WERI-Rb-1 (cell line): ENCODE results near the gene OAF.

ENCODE experiments used
- DNase-seq: peaks from one replicate; pipeline ENCODE4 v3.0.0-alpha.2; 2020
- H3K27ac ChIP-seq: fragments of 250-450 bp; sonication (Bioruptor Pico); 2 replicates; pipeline ENCODE4 v1.5.1; 2020; ENCODE audit warnings: mild to moderate bottlenecking, moderate library complexity
- H3K27me3 ChIP-seq: fragments of 250-450 bp; sonication (Bioruptor Pico); 2 replicates; pipeline ENCODE4 v1.5.1; 2021; ENCODE audit warnings: mild to moderate bottlenecking, low read depth, moderate library complexity; ENCODE audit not compliant: insufficient read depth, severe bottlenecking
- H3K36me3 ChIP-seq: fragments of 250-450 bp; sonication (Bioruptor Pico); 2 replicates; pipeline ENCODE4 v1.5.1; 2020; ENCODE audit warnings: mild to moderate bottlenecking, moderate library complexity
- H3K4me3 ChIP-seq: 2 replicates; pipeline ENCODE4 v1.5.1; 2011; ENCODE audit warnings: low read depth, mild to moderate bottlenecking, control low read depth, low read length
- H3K9me3 ChIP-seq: fragments of 250-450 bp; sonication (Bioruptor Pico); 2 replicates; pipeline ENCODE4 v1.5.1; 2021; ENCODE audit warnings: mild to moderate bottlenecking, moderate library complexity; ENCODE audit not compliant: severe bottlenecking
- CTCF ChIP-seq: IDR thresholded peaks from 2 replicates; pipeline ENCODE4 v1.5.1; 2011; ENCODE audit warnings: low read depth, mild to moderate bottlenecking, control low read depth, inconsistent platforms, low read length

The OAF gene

GRCh38 chr11:120186456-120186773 lies 24.4 kb upstream of the OAF start:
- Histone ChIP-seq H3K36me3 (no peaks in the 10 kb centered on the region), H3K4me3 (no peak overlapping the region), H3K27me3 (no peaks in the 10 kb centered on the region), H3K27ac (no peak overlapping the region), H3K9me3 (no peaks in the 10 kb centered on the region)
- no peak for TF ChIP-seq CTCF
- DNase-seq = no peak

- Histone ChIP-seq H3K4me3 (no peak overlapping the region), H3K27ac (no peak overlapping the region), H3K9me3 (no peaks in the 10 kb centered on the region), H3K36me3 (no peaks in the 10 kb centered on the region), H3K27me3 (no peaks in the 10 kb centered on the region)
- no peak for DNase-seq
- no peak for TF ChIP-seq CTCF
These were observed 23.8 kb upstream of the OAF start for GRCh38 chr11:120186774-120187591.

GRCh38 chr11:120188371-120188770 lies 22.5 kb upstream of the OAF start:
- no peaks in the 10 kb centered on the region for H3K9me3 ChIP-seq
- no peaks in the 10 kb centered on the region for H3K27me3 ChIP-seq
- H3K27ac ChIP-seq = no peak overlapping the region
- H3K36me3 ChIP-seq = no peaks in the 10 kb centered on the region
- no peak for DNase-seq
- H3K4me3 ChIP-seq = no peak overlapping the region
- TF ChIP-seq CTCF = no peak

- H3K9me3 ChIP-seq = no peaks in the 10 kb centered on the region
- no peak overlapping the region for H3K27ac ChIP-seq
- no peak for DNase-seq
- no peak for TF ChIP-seq CTCF
- no peak overlapping the region for H3K4me3 ChIP-seq
- H3K27me3 ChIP-seq = no peaks in the 10 kb centered on the region
- no peaks in the 10 kb centered on the region for H3K36me3 ChIP-seq
These were observed 21.9 kb upstream of the OAF start for GRCh38 chr11:120188811-120189455.

GRCh38 chr11:120191058-120191457 lies 19.8 kb upstream of the OAF start:
- Histone ChIP-seq H3K9me3 (no peaks in the 10 kb centered on the region), H3K27me3 (no peaks in the 10 kb centered on the region), H3K36me3 (no peaks in the 10 kb centered on the region), H3K27ac (no peak overlapping the region), H3K4me3 (no peak overlapping the region)
- no peak for TF ChIP-seq CTCF
- no peak for DNase-seq
